ENCODE data around the gene TCTN3.
"Not testable (repeated sequence)": the region's sequence is repeated elsewhere in the genome, so short reads cannot be mapped to it uniquely, and the experiment has no call there.

Gene TCTN3

DNA sequence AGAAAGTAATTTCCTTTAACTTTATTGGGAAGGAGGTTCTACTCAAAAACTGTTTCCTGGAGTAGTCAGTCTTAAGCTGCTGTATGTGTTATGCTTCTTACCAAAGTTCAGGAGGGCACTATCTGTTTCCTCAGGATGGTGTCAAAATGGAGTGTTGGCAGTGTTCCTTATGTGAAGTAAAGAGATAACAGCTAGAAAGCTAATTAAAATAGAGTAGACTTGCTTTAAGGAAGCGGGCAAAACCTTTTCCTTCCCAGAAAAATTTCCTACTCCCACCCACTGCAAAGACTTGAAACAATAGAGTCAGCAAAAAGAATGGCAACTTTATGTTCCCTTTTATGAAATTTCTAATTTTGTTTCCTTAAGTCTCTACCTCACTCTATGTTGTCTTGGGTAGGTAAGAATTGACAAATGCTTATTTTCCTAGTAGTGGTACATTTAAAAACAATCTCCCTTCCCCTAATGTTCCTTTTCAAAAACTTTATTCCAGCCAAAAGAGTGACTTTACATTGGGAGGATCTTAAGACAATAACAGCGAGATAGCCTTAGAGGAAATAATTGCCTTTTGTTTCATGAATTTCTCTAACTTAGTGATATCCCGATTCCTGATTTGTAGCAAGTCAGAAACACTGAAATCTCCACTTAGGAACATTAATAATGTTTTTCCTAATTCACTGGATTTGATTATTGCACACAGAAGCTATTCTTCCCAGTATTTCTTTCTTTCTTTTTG lies 35.8 kb upstream of the TCTN3 start:
- H3K4me3 ChIP-seq = no peak overlapping the region
- TF ChIP-seq, protein P1, sequence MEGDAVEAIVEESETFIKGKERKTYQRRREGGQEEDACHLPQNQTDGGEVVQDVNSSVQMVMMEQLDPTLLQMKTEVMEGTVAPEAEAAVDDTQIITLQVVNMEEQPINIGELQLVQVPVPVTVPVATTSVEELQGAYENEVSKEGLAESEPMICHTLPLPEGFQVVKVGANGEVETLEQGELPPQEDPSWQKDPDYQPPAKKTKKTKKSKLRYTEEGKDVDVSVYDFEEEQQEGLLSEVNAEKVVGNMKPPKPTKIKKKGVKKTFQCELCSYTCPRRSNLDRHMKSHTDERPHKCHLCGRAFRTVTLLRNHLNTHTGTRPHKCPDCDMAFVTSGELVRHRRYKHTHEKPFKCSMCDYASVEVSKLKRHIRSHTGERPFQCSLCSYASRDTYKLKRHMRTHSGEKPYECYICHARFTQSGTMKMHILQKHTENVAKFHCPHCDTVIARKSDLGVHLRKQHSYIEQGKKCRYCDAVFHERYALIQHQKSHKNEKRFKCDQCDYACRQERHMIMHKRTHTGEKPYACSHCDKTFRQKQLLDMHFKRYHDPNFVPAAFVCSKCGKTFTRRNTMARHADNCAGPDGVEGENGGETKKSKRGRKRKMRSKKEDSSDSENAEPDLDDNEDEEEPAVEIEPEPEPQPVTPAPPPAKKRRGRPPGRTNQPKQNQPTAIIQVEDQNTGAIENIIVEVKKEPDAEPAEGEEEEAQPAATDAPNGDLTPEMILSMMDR (IDR thresholded peaks at IDR 0.05) = no peak
- H3K27ac ChIP-seq = peak overlapping the region in 1 of 2 donors; percentile 50
- DNase-seq (ENCODE audit: low spot score) = no peak

- Histone ChIP-seq H3K27ac (no peak overlapping the region), H3K4me3 (no peak overlapping the region)
- no peak for DNase-seq (ENCODE audit: low spot score)
- TF ChIP-seq, protein P1 (IDR thresholded peaks at IDR 0.05) = no peak
Observed at GRCh38 chr10:95728526-95728925, 34.8 kb upstream of the TCTN3 start.

DNA sequence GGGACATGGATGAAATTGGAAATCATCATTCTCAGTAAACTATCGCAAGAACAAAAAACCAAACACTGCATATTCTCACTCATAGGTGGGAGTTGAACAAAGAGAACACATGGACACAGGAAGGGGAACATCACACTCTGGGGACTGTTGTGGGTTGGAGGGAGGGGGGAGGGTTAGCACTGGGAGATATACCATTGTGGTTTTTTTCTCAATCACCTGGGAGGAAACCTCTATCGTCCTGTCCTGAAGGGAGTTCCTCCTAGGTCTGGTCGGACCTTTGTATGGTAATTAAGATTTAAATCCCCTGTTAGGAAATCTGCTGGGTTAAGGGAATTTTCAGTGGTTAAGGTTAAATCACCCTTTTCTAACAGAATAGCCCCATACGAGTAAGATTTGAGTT lies 28.8 kb upstream of the TCTN3 start:
- H3K4me3 ChIP-seq; H3K27ac ChIP-seq; DNase-seq (ENCODE audit: low spot score): not testable (repeated sequence)

GRCh38 chr10:95720745-95721144 lies 27.0 kb upstream of the TCTN3 start:
- H3K4me3 ChIP-seq; H3K27ac ChIP-seq; DNase-seq (ENCODE audit: low spot score): not testable (repeated sequence)

DNA sequence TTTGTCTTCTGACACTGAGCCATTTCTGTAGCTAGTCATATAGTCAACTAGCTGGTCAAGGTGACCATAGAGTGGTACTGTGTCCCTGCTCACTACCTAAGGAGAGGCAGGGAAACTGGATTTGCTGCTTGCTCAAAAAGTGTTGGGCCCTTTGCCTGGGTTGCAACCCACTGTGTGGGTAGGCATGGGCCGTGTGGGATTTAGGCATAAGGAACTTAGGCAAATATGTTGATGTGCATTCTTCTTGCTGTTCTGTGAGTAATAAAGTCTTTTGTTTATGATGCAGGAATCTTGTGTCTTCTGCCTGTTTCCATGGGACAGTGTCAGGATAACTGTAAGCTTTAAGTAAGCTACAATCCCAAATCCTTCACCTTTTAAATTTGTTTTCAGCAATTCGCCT lies 23.1 kb upstream of the TCTN3 start:
- no peak for DNase-seq (ENCODE audit: low spot score)
- H3K27ac ChIP-seq = no peak overlapping the region
- TF ChIP-seq, protein P1 (IDR thresholded peaks at IDR 0.05) = no peak
- no peak overlapping the region for H3K4me3 ChIP-seq

DNA sequence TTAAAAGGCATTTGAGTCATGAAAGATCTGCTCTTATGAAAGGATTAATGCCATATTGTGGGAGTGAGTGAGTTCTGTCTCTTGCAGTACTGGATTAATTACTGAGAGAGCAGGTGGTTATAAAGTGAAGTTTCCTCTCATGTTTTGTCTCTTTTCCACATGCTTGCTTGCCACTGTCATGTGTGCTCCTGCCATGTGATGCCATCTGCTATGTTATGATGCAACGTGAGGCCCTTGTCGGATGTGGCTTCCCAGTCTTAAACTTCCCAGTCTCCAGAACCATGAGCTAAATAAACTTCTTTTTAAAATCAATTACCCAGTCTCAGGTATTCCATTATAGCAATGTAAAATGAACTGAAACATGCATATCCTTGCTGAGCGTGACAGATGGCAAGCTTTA lies 22.7 kb upstream of the TCTN3 start:
- no peak overlapping the region for H3K27ac ChIP-seq
- H3K4me3 ChIP-seq = no peak overlapping the region
- TF ChIP-seq, protein P1 (IDR thresholded peaks at IDR 0.05) = no peak
- DNase-seq (ENCODE audit: low spot score) = no peak

DNA sequence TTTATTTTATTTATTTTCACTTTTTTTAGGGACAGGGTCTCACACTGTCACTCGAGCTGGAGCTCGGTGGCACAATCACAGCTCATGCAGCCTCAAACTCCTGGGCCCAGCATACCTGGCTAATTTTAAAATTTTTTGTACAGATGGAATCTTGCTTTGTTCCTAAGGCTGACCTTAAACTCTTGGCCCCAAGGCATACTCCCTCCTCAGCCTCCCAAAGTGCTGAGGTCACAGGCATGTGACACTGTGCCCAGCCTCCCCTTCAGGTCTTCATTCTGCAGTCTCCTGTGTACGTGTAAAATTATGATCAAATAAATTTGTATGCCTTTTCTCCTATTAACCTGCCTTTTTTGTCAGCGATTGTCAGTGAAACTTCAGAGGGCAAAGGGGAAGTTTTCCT lies 17.8 kb upstream of the TCTN3 start:
- DNase-seq (ENCODE audit: low spot score) = no peak
- no peak overlapping the region for H3K4me3 ChIP-seq

GRCh38 chr10:95706990-95707389 lies 13.3 kb upstream of the TCTN3 start:
- no peak overlapping the region for H3K4me3 ChIP-seq

More for the DNA sequence above, 17.8 kb upstream of the TCTN3 start:
- TF ChIP-seq, protein P1 (IDR thresholded peaks at IDR 0.05) = no peak
- H3K27ac ChIP-seq = no peak overlapping the region

More at GRCh38 chr10:95706990-95707389, 13.3 kb upstream of the TCTN3 start:
- H3K27ac ChIP-seq = no peak overlapping the region
- TF ChIP-seq, protein P1 (IDR thresholded peaks at IDR 0.05) = no peak
- DNase-seq (ENCODE audit: low spot score) = no peak
